Rectal smooth muscle tissue (tissue), 1 donor: ENCODE results near the gene IPPK.
"Not testable (repeated sequence)": the region's sequence is repeated elsewhere in the genome, so short reads cannot be mapped to it uniquely, and the experiment has no call there.

ENCODE experiments used
- H3K27ac ChIP-seq: one replicate; pipeline ENCODE4 v1.7.0; 2013; ENCODE audit warnings: low read depth, low read length, inconsistent platforms
- H3K27me3 ChIP-seq: one replicate; pipeline ENCODE4 v1.7.0; 2013; ENCODE audit warnings: low read length; ENCODE audit not compliant: control insufficient read depth, insufficient read depth
- H3K36me3 ChIP-seq: one replicate; pipeline ENCODE4 v1.7.0; 2013; ENCODE audit warnings: low read length; ENCODE audit not compliant: control insufficient read depth, insufficient read depth
- H3K4me1 ChIP-seq: one replicate; pipeline ENCODE4 v1.7.0; 2013; ENCODE audit warnings: low read length; ENCODE audit not compliant: control insufficient read depth, insufficient read depth
- H3K4me3 ChIP-seq: one replicate; pipeline ENCODE4 v1.7.0; 2013; ENCODE audit warnings: low read length
- H3K9ac ChIP-seq: one replicate; pipeline ENCODE4 v1.7.0; 2013; ENCODE audit warnings: low read length

Gene IPPK

GRCh38 chr9:92627651-92628050, 42.3 kb downstream of the IPPK start:
- Histone ChIP-seq H3K4me3 (no peak overlapping the region), H3K36me3 (peaks cover 2% of the 10 kb centered on the region), H3K9ac (no peak overlapping the region), H3K27ac (no peak overlapping the region), H3K4me1 (no peaks in the 10 kb centered on the region), H3K27me3 (no peaks in the 10 kb centered on the region)

GRCh38 chr9:92626484-92626883, 43.4 kb downstream of the IPPK start:
- no peaks in the 10 kb centered on the region for H3K36me3 ChIP-seq
- H3K9ac ChIP-seq: no peak overlapping the region
- H3K4me1 ChIP-seq: no peaks in the 10 kb centered on the region
- no peak overlapping the region for H3K27ac ChIP-seq
- H3K27me3 ChIP-seq: no peaks in the 10 kb centered on the region
- no peak overlapping the region for H3K4me3 ChIP-seq

GRCh38 chr9:92623936-92624335, 46.0 kb downstream of the IPPK start:
- H3K27me3 ChIP-seq, H3K4me1 ChIP-seq, H3K9ac ChIP-seq, H3K36me3 ChIP-seq, H3K4me3 ChIP-seq, H3K27ac ChIP-seq: not testable (repeated sequence)

- H3K4me3 ChIP-seq: no peak overlapping the region
- no peaks in the 10 kb centered on the region for H3K27me3 ChIP-seq
- H3K36me3 ChIP-seq: peaks cover 4% of the 10 kb centered on the region
- H3K4me1 ChIP-seq: peaks cover 33% of the 10 kb centered on the region
- no peak overlapping the region for H3K9ac ChIP-seq
- H3K27ac ChIP-seq: peak overlapping the region; percentile 33
Observed at GRCh38 chr9:92620845-92621244, 49.1 kb downstream of the IPPK start.

- H3K4me3 ChIP-seq: no peak overlapping the region
- H3K27me3 ChIP-seq: no peaks in the 10 kb centered on the region
- H3K4me1 ChIP-seq: peaks cover 39% of the 10 kb centered on the region
- H3K36me3 ChIP-seq: peaks cover 6% of the 10 kb centered on the region
- H3K9ac ChIP-seq: no peak overlapping the region
- peak overlapping the region; percentile 1 for H3K27ac ChIP-seq
Observed at GRCh38 chr9:92619601-92620300, 50.2 kb downstream of the IPPK start.

GRCh38 chr9:92618633-92619225, 51.2 kb downstream of the IPPK start:
- H3K36me3 ChIP-seq: peaks cover 6% of the 10 kb centered on the region
- peak overlapping the region; percentile 85 for H3K27ac ChIP-seq
- peaks cover 39% of the 10 kb centered on the region for H3K4me1 ChIP-seq
- no peak overlapping the region for H3K4me3 ChIP-seq
- no peak overlapping the region for H3K9ac ChIP-seq
- no peaks in the 10 kb centered on the region for H3K27me3 ChIP-seq

- no peak overlapping the region for H3K4me3 ChIP-seq
- peaks cover 6% of the 10 kb centered on the region for H3K36me3 ChIP-seq
- peak overlapping the region; percentile 85 for H3K27ac ChIP-seq
- no peaks in the 10 kb centered on the region for H3K27me3 ChIP-seq
- H3K9ac ChIP-seq: no peak overlapping the region
- H3K4me1 ChIP-seq: peaks cover 39% of the 10 kb centered on the region
Observed at GRCh38 chr9:92617951-92618510, 51.9 kb downstream of the IPPK start.

GRCh38 chr9:92617195-92617813, 52.6 kb downstream of the IPPK start:
- no peak overlapping the region for H3K9ac ChIP-seq
- peak overlapping the region; percentile 85 for H3K27ac ChIP-seq
- H3K4me1 ChIP-seq: peaks cover 39% of the 10 kb centered on the region
- H3K27me3 ChIP-seq: no peaks in the 10 kb centered on the region
- H3K4me3 ChIP-seq: no peak overlapping the region
- peaks cover 6% of the 10 kb centered on the region for H3K36me3 ChIP-seq

- Histone ChIP-seq H3K36me3 (peaks cover 6% of the 10 kb centered on the region), H3K27me3 (no peaks in the 10 kb centered on the region), H3K27ac (peak overlapping the region; percentile 85), H3K9ac (no peak overlapping the region), H3K4me1 (peaks cover 44% of the 10 kb centered on the region), H3K4me3 (no peak overlapping the region)
Observed at GRCh38 chr9:92616655-92617111, 53.2 kb downstream of the IPPK start.

GRCh38 chr9:92616199-92616641, 53.7 kb downstream of the IPPK start:
- no peak overlapping the region for H3K4me3 ChIP-seq
- H3K27ac ChIP-seq: peak overlapping the region; percentile 85
- H3K36me3 ChIP-seq: peaks cover 6% of the 10 kb centered on the region
- H3K27me3 ChIP-seq: no peaks in the 10 kb centered on the region
- H3K4me1 ChIP-seq: peaks cover 45% of the 10 kb centered on the region
- no peak overlapping the region for H3K9ac ChIP-seq

GRCh38 chr9:92615790-92616189, 54.1 kb downstream of the IPPK start:
- Histone ChIP-seq H3K36me3 (peaks cover 6% of the 10 kb centered on the region), H3K9ac (no peak overlapping the region), H3K4me3 (no peak overlapping the region), H3K27ac (peak overlapping the region; percentile 85), H3K27me3 (no peaks in the 10 kb centered on the region), H3K4me1 (peaks cover 45% of the 10 kb centered on the region)

GRCh38 chr9:92614763-92615461, 55.0 kb downstream of the IPPK start:
- Histone ChIP-seq H3K27ac (peak overlapping the region; percentile 85), H3K4me1 (peaks cover 38% of the 10 kb centered on the region), H3K27me3 (no peaks in the 10 kb centered on the region), H3K9ac (no peak overlapping the region), H3K36me3 (peaks cover 6% of the 10 kb centered on the region), H3K4me3 (no peak overlapping the region)
